GM12865 (cell line): ENCODE data around the gene NGEF.

ENCODE experiments used
- DNase-seq: peaks from one replicate; pipeline ENCODE4 v3.0.0; 2010; ENCODE audit warnings: low read depth
- H3K4me3 ChIP-seq: 2 replicates; pipeline ENCODE4 v1.5.1; 2011; ENCODE audit warnings: mild to moderate bottlenecking, low read depth, low read length, control low read depth
- CTCF ChIP-seq: IDR thresholded peaks from 2 replicates; pipeline ENCODE4 v1.5.1; 2011; ENCODE audit warnings: low read length, control low read depth, low read depth, inconsistent platforms; ENCODE audit not compliant: insufficient read depth; ENCODE audit errors: missing control alignments

Gene NGEF

GRCh38 chr2:232896111-232896510 lies 116.9 kb downstream of the NGEF start:
- no peak for DNase-seq
- H3K4me3 ChIP-seq = no peak overlapping the region
- no peak for TF ChIP-seq CTCF

DNA sequence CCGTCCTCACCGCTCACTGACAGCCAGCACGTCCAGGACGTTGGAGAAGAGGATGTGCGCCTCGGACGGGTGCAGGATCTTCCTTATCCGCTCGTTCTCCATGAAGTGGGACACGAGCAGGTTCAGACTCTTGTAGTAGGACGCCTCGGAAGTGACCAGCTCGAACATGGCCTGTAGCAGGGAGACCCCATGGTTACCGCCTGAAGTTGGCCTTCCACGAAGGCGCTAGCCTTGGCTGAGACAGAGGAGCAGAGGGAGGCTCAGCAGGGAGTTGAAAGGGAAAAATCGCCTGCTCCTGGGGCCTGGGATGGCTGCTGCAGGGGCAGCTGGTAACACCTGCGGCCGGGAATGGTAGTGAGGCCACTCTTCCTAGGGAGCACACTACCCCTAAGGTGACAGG lies 118.3 kb downstream of the NGEF start:
- DNase-seq = no peak
- H3K4me3 ChIP-seq = no peak overlapping the region
- TF ChIP-seq CTCF = no peak

DNA sequence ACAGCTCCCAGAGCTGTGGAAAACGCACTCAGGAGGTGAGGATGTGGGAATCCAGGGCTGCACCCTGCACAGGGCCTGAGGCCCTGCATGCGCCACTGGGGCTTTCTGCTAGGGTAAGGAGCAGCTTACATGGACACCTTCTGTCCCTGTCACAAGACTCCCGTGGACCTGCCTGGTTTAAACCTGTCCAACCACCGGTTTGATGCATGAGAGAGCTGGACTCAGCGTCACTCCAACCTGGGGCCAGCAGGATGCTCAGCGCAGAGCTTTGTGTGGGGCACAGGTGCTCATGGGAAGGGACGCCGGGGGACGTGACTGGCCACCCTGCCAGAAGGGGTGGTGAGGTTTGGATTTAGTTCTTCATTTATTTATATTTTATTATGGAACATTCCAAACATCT lies 118.8 kb downstream of the NGEF start:
- TF ChIP-seq CTCF = no peak
- no peak for DNase-seq

GRCh38 chr2:232893834-232894233 lies 119.2 kb downstream of the NGEF start:
- no peak for TF ChIP-seq CTCF
- H3K4me3 ChIP-seq = no peak overlapping the region

More for the DNA sequence above, 118.8 kb downstream of the NGEF start:
- H3K4me3 ChIP-seq = no peak overlapping the region

DNA sequence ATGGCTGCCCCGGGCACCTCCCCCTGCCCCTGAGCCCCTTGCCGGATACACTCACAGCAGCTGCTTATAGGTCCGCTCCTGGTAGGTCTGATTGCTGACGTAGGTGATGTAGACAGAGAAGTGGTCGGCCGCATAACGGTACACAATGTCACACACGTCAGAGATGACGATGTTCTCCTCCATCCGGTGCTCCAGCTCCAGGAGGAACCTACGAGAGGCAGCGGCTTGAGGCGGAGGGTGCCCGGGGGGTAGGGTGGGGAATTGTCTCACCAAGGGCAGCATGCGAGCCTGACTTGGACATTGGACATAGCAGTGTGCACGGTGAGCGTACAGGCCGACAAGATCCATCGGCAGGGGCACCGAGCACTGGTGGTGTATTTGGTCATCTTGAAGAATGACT lies 120.2 kb downstream of the NGEF start:
- DNase-seq = no peak
- H3K4me3 ChIP-seq = no peak overlapping the region
- no peak for TF ChIP-seq CTCF

More at GRCh38 chr2:232893834-232894233, 119.2 kb downstream of the NGEF start:
- DNase-seq = no peak

DNA sequence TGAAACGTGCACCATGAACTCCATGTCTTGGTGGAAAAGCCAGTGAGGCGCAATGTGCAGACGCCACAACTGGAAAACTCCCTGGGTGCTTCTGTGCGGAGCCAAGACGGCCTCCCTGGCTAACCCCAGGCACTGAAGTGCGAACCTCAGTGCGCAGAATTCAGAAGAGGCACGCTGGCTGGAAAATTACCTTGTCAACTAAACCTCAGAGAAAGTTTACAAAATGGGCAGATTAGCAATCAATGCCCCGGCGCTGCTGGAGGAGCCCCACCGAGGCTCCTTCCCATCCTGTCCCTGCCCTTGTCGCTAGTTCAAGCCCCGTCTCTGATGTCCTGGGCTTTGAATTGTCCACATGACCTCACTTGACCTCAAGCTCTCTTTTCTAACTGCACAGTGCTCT lies 120.8 kb downstream of the NGEF start:
- DNase-seq = no peak
- TF ChIP-seq CTCF = no peak
- H3K4me3 ChIP-seq = no peak overlapping the region

DNA sequence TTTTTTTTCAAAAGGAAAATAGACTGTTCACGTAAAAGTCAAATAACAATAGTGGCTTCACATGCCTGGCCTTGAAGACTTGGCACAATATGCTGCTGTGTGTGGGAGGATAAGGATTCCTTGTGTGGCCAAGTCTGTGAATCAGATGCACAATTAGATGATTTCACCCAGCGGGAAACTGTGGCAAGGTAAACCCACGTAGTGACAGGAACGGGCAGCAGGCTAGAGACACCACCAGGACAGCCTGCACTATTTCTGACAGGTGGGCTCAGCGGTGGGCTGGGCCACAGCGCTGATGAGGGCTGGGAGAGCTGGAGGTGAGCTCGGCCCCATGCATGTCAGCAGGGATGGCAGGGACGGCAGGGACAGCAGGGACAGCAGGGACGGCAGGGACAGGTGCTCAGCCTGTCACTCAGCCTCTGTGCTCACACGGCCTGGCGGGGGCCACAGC lies 121.4 kb downstream of the NGEF start:
- no peak for DNase-seq
- H3K4me3 ChIP-seq = no peak overlapping the region
- TF ChIP-seq CTCF = no peak
